ENCODE data around the gene PTN.

GRCh38 chr7:137231167-137231566 is 112.4 kb downstream of the PTN start:
- no peak for TF ChIP-seq CTCF (IDR thresholded peaks at IDR 0.05)
- no peak for TF ChIP-seq POLR2AphosphoS5 (IDR thresholded peaks at IDR 0.05)
- TF ChIP-seq POLR2A (IDR thresholded peaks at IDR 0.05): no peak

Data from breast epithelium (tissue), 3 donors.